Natural killer cell treated with Interleukin-12 subunit alpha and Interleukin-12 subunit beta and Interleukin-15 and Interleukin-18, amount 100 ng/mL, for 72 hours (primary cell): ENCODE data around the gene ALDH1L1. TPM values are rescaled to one million over a fixed set of nuclear protein-coding genes. Genes with fewer than 3 reads are reported as not detected.

Source experiments
- ATAC-seq, 2 donors: fragments of 150-1000 bp; cut with Tn5 transposase in 1 of 2; sonication (Bioruptor Pico), chemical (Tn5 transposase) in 1 of 2; 2 replicates each; pipeline ENCODE4 v1.10.0; 2021
- DNase-seq: peaks from one replicate; pipeline ENCODE4 v3.0.0; 2022; ENCODE audit warnings: low spot score
- H3K27ac Mint-ChIP-seq, 2 donors: 1 replicate in 1 of 2; 2 replicates in 1 of 2; pipeline ENCODE4 v1.8.0; 2022; ENCODE audit warnings: mixed read lengths in 2 of 2, mild to moderate bottlenecking in 1 of 2, moderate library complexity in 1 of 2
- H3K27me3 Mint-ChIP-seq, 2 donors: 1 replicate in 1 of 2; 2 replicates in 1 of 2; pipeline ENCODE4 v1.8.0; 2022; ENCODE audit warnings: mixed read lengths in 2 of 2
- H3K36me3 Mint-ChIP-seq: one replicate; pipeline ENCODE4 v1.8.0; 2022; ENCODE audit warnings: mixed read lengths
- H3K4me1 Mint-ChIP-seq, 2 donors: 1 replicate in 1 of 2; 2 replicates in 1 of 2; pipeline ENCODE4 v1.8.0; 2022; ENCODE audit warnings: low read depth in 2 of 2, mixed read lengths in 2 of 2, mild to moderate bottlenecking in 1 of 2
- H3K4me3 Mint-ChIP-seq: one replicate; pipeline ENCODE4 v1.8.0; 2022; ENCODE audit warnings: mixed read lengths
- H3K9me3 Mint-ChIP-seq: 2 replicates; pipeline ENCODE4 v1.8.0; 2022; ENCODE audit warnings: mixed read lengths
- total RNA-seq, 2 donors: library from RNA; stranded (reverse); gene quantifications; one replicate each; pipeline ENCODE4 v1.2.3, GENCODE V29; 2022

The ALDH1L1 gene
- total RNA-seq, 2 donors from 2014 or later, result not detected

DNA sequence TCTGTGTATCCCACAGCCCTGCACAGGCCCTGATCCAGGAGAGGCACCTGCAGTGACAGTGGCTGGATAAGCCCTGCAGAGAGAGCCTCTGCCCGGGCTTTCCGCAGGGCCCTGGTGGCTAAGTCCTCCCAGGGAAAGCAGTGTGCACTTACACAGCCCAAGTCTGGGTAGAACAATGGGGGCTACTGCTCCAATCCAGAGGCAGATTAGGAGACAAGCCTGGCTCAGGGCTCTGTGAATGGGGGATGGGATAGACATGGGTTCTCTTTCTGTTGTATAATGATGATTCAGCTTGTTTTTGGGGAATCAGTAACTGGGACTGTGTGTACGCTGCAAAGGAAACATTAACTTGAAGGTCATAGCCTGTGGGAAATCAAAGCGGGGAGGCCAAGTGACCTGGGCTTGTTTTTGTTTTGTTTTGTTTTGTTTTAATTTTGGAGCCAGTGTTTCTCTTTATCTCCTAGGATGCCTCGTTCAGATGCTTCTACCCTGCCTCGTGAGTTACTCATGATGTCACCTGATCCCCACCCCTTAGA is 4.1 kb upstream of the ALDH1L1 start:
- no peak for DNase-seq
- H3K4me1 Mint-ChIP-seq, result no peaks in the 10 kb centered on the region
- no peaks in the 10 kb centered on the region for H3K9me3 Mint-ChIP-seq
- no peak overlapping the region for H3K4me3 Mint-ChIP-seq
- H3K36me3 Mint-ChIP-seq, result no peaks in the 10 kb centered on the region
- H3K27me3 Mint-ChIP-seq, result peaks cover 31 to 37% of the 10 kb centered on the region in 2 donors
- no peak overlapping the region for H3K27ac Mint-ChIP-seq
- ATAC-seq, result no peak

DNA sequence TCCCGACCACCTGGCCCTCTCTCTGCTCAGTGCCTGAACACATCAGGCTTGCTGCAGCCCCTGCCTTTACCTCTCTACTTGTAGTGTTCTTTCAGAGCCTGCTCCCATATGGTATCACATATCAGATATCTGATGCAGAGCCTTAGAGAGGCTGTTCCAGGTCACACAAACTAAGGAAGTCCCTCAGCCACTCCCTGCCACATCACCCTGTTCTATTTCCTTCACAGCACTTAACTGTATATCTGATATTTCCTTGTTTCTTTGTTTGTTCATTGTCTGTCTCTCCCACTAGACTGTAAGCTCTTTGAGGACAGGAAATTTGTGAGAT is 976 bp upstream of the ALDH1L1 start:
- no peaks in the 10 kb centered on the region for H3K9me3 Mint-ChIP-seq
- no peaks in the 10 kb centered on the region for H3K36me3 Mint-ChIP-seq
- H3K4me3 Mint-ChIP-seq, result no peak overlapping the region
- no peaks in the 10 kb centered on the region for H3K4me1 Mint-ChIP-seq
- ATAC-seq (no peak), DNase-seq (no peak)
- H3K27me3 Mint-ChIP-seq, result peaks cover 29 to 37% of the 10 kb centered on the region in 2 donors
- no peak overlapping the region for H3K27ac Mint-ChIP-seq

DNA sequence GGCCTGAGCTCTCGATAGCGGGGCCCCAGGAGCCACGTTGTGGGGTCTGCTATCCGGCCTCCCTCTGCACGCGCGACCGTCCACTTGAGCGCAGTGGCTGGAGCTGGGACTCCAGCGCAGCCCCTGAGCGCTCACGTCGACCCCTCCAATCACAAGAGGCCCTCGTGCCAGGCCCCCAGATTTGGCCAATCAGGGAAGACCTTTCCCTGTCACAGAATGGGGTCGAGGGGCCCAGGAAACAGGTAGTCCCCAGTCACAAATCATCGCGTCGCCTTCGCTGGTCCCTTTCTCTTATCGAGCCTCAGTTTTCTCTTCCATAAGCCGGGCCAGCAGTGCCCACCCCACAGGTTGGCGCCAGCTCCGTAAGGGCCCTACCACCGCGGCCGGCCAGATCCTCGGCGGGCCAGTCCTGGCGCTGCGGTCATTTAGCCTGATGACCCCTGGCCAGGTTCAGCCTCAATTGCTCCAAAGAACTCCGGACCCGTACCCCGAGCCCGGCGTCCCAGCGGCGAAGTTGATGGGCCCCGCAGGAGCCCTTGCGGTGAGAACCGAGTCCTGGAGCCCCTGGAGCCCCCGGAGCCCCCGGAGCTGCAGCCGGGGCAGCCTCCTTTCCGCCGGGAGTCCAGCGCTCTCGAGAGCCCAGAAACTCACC is 435 bp downstream of the ALDH1L1 start:
- Mint-ChIP-seq H3K9me3 (no peaks in the 10 kb centered on the region), H3K36me3 (no peaks in the 10 kb centered on the region), H3K4me3 (no peak overlapping the region), H3K27ac (no peak overlapping the region), H3K4me1 (no peaks in the 10 kb centered on the region), H3K27me3 (peaks cover 41 to 43% of the 10 kb centered on the region in 2 donors)
- no peak for DNase-seq
- no peak for ATAC-seq

DNA sequence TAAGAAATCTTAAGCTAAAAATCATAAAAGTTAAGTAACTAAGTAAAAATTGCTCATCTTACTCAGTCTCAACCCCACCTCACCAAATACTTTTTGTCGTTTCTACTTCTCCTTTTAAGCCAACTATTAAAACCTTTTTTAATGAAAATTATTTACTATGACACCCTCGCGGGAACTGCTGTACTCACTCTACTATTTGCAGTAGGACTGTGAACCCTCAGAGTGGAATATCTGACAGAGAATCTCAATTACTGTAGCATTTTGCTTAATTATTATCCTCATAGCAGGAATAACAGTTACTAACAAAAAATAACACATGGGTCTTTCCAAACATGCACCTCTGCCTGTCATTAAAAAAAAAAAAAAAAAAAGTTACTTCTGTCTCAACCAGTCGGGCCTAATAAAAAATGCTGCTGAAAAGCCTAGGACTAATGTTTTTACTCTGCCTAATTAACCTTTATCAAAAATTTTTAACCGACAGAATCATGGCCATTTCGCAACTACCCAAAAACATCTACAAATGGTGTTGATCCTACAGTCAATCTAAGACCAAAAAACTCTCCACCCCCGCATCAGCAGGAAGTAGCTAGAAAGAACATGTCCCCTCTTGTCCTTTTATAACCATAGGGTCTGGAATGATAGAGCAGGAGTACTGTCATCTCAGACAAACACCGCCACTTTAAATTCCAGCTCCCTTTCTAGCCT is 10.2 kb downstream of the ALDH1L1 start:
- no peaks in the 10 kb centered on the region for H3K36me3 Mint-ChIP-seq
- ATAC-seq (no peak), DNase-seq (no peak)
- H3K4me1 Mint-ChIP-seq, result no peaks in the 10 kb centered on the region
- H3K27ac Mint-ChIP-seq, result no peak overlapping the region
- peaks cover 34 to 61% of the 10 kb centered on the region in 2 donors for H3K27me3 Mint-ChIP-seq
- no peaks in the 10 kb centered on the region for H3K9me3 Mint-ChIP-seq
- H3K4me3 Mint-ChIP-seq, result no peak overlapping the region

DNA sequence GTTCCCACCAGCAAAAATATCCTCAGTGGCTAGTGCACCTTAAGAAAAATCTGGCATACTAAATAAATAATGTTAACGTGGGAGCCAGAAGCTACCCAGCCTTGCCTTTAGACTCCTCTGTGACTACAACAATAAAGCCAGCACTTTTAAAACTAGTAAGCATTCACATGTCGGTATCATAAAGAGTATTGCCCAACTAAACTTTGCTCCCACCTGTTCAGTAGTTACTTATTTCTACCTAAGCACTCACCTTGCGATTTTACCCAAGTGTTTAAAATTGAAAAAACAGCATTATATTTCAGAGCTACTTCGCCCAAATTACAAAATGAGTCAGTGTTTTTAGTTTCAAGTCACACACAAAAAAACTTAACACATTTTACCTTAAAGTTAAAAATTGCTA is 12.8 kb downstream of the ALDH1L1 start:
- Mint-ChIP-seq H3K27ac (no peak overlapping the region), H3K9me3 (no peaks in the 10 kb centered on the region), H3K36me3 (no peaks in the 10 kb centered on the region), H3K27me3 (peaks cover 38 to 59% of the 10 kb centered on the region in 2 donors), H3K4me1 (no peaks in the 10 kb centered on the region), H3K4me3 (no peak overlapping the region)
- ATAC-seq, result no peak
- DNase-seq, result no peak

DNA sequence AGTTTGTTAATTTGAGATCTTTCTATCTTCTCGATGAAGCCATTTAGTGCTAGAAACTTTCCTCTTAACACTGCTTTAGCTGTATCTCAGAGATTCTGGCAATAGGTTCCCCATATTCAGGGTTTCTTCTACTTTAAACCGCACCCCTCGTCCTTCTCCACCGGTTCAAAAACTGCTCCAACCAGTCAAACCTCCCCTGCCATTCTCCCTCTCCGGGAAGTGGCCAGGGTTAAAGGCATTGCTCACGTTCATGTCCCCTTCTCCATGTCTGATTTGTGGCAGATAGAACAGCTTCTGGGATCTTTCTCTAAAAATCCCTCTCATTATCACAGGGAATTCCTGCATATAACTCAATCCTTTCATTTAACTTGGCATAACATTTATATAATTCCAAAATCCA is 14.4 kb downstream of the ALDH1L1 start:
- no peak overlapping the region for H3K4me3 Mint-ChIP-seq

DNA sequence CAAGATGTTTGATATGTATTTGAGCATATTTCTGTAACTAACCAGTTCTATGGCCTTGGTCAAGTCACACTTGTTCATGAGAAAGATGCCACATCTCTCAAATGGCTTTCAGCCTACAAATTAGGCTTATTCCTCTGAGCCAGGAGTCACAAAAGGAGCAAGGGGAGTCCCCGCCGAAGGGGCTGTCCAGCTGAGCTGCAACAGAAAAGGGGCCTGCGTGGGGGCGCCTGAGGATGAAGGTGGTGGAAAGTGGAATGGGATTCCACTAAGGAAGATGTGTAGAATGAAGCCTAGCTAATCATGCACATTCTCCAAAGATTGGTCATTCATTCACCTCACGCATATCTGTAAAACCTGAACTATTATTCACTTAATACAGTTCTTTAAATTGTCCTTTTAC is 19.1 kb downstream of the ALDH1L1 start:
- H3K4me3 Mint-ChIP-seq, result no peak overlapping the region
- H3K4me1 Mint-ChIP-seq, result no peaks in the 10 kb centered on the region
- peaks cover 32 to 34% of the 10 kb centered on the region in 2 donors for H3K27me3 Mint-ChIP-seq
- no peaks in the 10 kb centered on the region for H3K36me3 Mint-ChIP-seq
- ATAC-seq (no peak), DNase-seq (no peak)
- no peak overlapping the region for H3K27ac Mint-ChIP-seq
- H3K9me3 Mint-ChIP-seq, result no peaks in the 10 kb centered on the region

More for the DNA sequence above, 14.4 kb downstream of the ALDH1L1 start:
- DNase-seq (no peak), ATAC-seq (no peak)
- no peaks in the 10 kb centered on the region for H3K36me3 Mint-ChIP-seq
- no peak overlapping the region for H3K27ac Mint-ChIP-seq
- H3K27me3 Mint-ChIP-seq, result peaks cover 30 to 52% of the 10 kb centered on the region in 2 donors
- no peaks in the 10 kb centered on the region for H3K9me3 Mint-ChIP-seq
- no peaks in the 10 kb centered on the region for H3K4me1 Mint-ChIP-seq

DNA sequence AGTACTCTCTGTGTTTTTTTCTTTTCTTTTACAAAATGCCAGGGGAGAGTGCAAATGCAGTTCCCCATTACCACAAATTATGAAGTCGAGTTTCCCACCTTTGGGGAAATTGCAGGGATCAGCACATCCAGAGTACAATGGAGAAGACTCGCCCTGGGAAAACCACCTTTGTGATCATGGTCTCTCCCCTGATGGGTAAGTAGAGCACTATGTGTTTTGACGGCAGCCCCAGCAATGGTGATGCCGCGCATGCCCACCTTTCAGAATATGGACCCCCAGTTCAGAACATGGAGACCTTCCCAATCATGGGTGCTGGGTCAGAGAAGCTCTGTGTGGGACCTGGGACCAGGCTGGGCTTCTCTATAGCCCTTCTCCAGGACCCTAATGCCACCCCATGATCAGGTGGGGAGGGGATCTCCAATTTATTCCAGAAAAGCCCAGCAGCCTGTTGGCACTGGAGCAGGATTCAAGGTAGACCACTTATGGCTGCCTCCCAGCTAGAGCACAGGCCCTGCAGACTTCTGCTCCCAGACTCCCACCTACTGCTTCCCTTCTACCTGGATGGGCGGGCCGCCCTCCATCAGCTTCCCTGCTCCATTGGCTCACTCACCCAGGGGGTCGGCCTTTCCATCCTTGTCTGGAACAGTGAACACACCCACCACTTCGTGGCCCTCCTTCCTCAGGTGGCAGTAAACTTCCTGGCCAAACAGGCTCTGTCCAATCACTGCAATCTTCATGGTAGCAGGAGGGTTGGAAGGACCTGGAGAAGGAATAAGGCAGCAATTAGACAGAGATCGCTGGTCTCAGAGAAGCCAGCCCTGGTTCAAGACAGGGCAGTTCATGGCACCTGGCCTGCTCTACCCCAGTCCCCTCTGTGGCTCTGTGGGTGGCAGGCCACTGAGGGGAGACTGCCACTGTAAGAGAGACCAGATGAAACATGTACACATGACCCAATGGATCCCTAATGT is 19.9 kb downstream of the ALDH1L1 start:
- Mint-ChIP-seq H3K4me1 (no peaks in the 10 kb centered on the region), H3K9me3 (no peaks in the 10 kb centered on the region), H3K36me3 (no peaks in the 10 kb centered on the region), H3K27ac (no peak overlapping the region), H3K4me3 (no peak overlapping the region), H3K27me3 (peaks cover 24 to 26% of the 10 kb centered on the region in 2 donors)
- ATAC-seq, result peak in 1 of 2 donors; percentile 21
- no peak for DNase-seq

DNA sequence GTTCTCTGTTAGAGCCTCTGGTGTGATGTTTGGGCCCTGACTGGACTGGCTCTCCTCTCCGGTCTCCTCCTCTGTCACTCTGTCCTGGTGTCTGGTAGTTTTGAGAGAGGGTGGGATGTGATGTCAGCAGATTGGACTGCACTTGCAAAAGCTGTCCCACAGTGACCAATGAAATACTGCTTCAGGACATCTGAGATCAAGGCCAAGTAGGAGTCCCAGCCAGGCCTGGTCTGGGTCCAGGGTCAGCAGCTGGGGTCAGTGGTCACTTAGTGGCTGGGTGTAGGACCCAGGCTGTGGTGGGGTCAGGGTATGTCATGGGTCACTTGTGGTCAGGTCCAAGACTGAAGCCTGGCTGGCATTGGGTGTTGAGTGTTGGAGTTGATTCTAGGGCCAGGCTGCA is 20.9 kb downstream of the ALDH1L1 start:
- no peak overlapping the region for H3K4me3 Mint-ChIP-seq
- H3K27me3 Mint-ChIP-seq, result peaks cover 16% of the 10 kb centered on the region in 2 donors
- ATAC-seq (peak; percentile 5 to 50), DNase-seq (no peak)
- no peak overlapping the region for H3K27ac Mint-ChIP-seq
- no peaks in the 10 kb centered on the region for H3K9me3 Mint-ChIP-seq
- no peaks in the 10 kb centered on the region for H3K4me1 Mint-ChIP-seq
- no peaks in the 10 kb centered on the region for H3K36me3 Mint-ChIP-seq

DNA sequence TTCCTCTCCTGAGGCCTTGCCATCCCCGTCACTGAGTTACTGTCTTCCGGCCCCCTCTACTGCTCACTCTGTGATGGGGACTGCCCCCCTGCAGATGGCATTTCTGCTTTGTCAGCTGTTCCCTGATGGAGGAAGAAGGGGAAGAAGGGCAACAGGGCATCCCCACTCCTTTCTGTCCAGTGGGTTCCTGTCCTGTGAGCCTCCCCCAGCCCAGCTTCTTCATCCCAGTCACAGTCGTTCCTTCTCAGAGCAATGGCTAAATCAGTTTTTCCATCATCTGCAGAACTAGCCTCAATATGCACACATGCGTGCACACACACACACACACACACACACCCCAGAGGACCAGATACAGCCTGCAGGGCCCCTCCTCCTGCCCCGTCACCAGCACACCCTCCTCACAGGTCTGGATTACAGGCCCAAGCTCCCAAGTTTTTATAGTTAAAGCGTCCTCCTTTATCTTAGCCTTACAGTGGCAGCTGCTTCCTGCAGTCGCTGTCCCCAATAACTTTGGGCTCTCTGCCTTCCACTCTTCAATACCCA is 21.4 kb downstream of the ALDH1L1 start:
- H3K4me1 Mint-ChIP-seq, result no peaks in the 10 kb centered on the region
- no peaks in the 10 kb centered on the region for H3K36me3 Mint-ChIP-seq
- no peak overlapping the region for H3K4me3 Mint-ChIP-seq
- no peak overlapping the region for H3K27ac Mint-ChIP-seq
- no peak for DNase-seq
- no peaks in the 10 kb centered on the region for H3K9me3 Mint-ChIP-seq
- H3K27me3 Mint-ChIP-seq, result peaks cover 12 to 15% of the 10 kb centered on the region in 2 donors
- ATAC-seq, result no peak

DNA sequence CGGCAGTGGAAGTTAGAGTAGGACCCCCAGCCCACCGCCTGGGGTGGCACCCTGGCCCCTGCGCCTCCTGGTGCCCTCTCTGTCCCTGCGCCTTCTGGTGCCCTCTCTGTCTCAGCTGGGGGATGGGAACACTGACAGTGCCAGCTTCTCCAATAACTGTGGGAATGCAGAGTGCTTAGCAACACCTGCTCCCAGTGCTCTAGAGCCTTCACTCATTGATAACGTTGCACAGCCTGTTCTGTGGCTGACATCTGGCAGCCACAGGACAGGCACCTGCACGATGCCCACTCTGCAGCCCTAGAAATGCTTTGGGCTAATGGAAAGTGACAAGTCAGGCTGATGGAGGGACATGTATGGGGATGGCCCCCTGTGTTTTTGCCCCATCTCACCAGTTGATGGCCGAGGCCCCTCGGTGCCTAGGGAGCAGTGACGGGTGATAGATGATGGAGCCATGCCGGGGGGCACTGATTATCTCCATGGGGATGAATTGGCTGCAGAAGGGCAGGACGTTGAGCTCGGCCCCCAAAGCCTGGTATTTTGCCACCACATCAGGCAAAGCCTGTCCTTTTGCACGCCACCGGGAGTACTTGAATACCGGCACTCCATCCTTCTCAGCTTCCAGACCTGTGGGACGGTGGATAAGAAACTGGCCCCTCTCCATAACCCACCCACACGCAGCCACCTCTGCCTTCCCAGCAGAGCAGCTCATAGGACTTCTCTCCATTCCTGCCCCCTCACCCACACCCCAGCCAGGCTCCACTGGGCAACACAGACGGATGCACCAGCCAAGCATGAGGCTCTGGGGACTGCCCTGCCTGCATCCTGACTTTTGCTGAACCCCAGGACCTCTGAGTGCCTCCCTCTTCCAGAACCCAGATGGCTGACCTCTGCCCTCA is 22.1 kb downstream of the ALDH1L1 start:
- Mint-ChIP-seq H3K4me3 (no peak overlapping the region), H3K27ac (no peak overlapping the region), H3K36me3 (no peaks in the 10 kb centered on the region), H3K27me3 (peaks cover 9 to 12% of the 10 kb centered on the region in 2 donors), H3K9me3 (no peaks in the 10 kb centered on the region), H3K4me1 (no peaks in the 10 kb centered on the region)
- no peak for DNase-seq
- ATAC-seq, result no peak

DNA sequence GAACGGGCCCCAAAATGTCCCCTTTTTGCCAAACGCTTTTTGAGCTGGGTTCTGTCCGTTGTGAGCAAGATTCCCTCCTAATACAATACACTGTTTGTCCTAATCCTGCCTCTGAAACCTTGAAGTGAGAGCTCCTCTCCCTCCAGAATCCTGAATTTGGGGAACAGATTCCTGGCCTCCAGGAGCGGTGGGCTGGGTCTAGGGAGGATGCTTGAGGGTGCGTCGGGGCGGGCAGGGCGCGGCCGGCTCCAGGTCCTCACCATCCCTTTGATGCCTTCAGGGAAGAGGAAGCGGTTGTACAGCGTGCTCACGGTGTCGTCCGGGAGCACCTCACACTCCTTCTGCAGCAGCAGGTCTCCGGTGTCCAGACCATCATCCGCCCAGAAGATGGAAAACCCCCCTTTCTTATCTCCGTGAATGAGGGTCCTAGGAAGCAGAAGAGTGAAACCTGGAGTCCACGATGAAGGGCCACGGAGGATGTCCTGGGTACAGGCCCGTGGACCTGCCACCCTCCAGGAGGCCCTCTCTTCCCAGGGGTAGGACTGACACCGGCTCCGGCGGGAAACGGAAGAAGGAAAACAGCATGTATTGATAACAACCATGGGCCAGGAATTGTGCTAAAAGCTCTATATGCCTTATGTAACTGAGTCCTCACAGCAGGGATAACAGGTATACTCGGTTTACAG is 23.2 kb downstream of the ALDH1L1 start:
- DNase-seq, result no peak
- H3K27ac Mint-ChIP-seq, result no peak overlapping the region
- H3K4me3 Mint-ChIP-seq, result no peak overlapping the region
- H3K4me1 Mint-ChIP-seq, result no peaks in the 10 kb centered on the region
- ATAC-seq, result no peak
- H3K9me3 Mint-ChIP-seq, result no peaks in the 10 kb centered on the region
- H3K27me3 Mint-ChIP-seq, result peaks cover 2 to 6% of the 10 kb centered on the region in 2 donors
- no peaks in the 10 kb centered on the region for H3K36me3 Mint-ChIP-seq
